NB4 (cell line): ENCODE measurements around the gene CDC23.
"Not testable (repeated sequence)": the region's sequence is repeated elsewhere in the genome, so short reads cannot be mapped to it uniquely, and the experiment has no call there.

Experiments
- DNase-seq: peaks from one replicate; pipeline ENCODE4 v3.0.0; 2010; ENCODE audit warnings: low read depth
- H3K4me3 ChIP-seq: one replicate; pipeline ENCODE4 v1.5.1; 2011; ENCODE audit warnings: mild to moderate bottlenecking, low read depth, low read length, moderate library complexity
- MYC ChIP-seq: IDR thresholded peaks from 2 replicates; pipeline ENCODE4 v1.6.1; 2011; ENCODE audit warnings: low read depth, low read length
- POLR2A ChIP-seq: IDR thresholded peaks from 2 replicates; pipeline ENCODE4 v1.6.1; 2011; ENCODE audit warnings: mild to moderate bottlenecking; ENCODE audit not compliant: insufficient read length; ENCODE audit errors: extremely low read depth
- TF ChIP-seq, protein P1 (sequence below): IDR thresholded peaks from one replicate; pipeline ENCODE4 v1.5.1; 2012; ENCODE audit warnings: low read depth, low read length
- TF ChIP-seq, protein P2 (sequence below): IDR thresholded peaks from 2 replicates; pipeline ENCODE4 v1.6.1; 2011; ENCODE audit warnings: low read depth, low read length

Gene CDC23

DNA sequence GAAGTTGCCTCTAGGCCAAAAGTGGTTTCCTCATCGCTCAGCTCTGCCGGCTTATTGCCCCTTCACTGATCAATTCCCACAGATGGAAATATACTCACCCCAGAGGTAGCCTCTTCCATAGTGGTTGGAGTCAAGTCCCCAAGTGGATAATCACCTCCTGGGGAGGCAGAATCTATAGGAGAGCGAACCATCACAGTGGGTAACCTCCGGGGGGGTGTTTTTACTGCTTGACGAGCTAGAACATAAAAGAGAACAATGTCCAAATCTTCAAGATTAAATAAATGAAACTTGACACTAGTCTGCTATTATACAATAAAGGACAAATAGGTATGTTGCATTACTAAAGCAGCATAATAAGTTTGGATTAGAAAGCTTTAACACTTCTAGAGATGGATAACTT, 44.0 kb downstream of the CDC23 start:
- no peak overlapping the region for H3K4me3 ChIP-seq
- TF ChIP-seq MYC (no peak), POLR2A (no peak)
- TF ChIP-seq, protein P1, sequence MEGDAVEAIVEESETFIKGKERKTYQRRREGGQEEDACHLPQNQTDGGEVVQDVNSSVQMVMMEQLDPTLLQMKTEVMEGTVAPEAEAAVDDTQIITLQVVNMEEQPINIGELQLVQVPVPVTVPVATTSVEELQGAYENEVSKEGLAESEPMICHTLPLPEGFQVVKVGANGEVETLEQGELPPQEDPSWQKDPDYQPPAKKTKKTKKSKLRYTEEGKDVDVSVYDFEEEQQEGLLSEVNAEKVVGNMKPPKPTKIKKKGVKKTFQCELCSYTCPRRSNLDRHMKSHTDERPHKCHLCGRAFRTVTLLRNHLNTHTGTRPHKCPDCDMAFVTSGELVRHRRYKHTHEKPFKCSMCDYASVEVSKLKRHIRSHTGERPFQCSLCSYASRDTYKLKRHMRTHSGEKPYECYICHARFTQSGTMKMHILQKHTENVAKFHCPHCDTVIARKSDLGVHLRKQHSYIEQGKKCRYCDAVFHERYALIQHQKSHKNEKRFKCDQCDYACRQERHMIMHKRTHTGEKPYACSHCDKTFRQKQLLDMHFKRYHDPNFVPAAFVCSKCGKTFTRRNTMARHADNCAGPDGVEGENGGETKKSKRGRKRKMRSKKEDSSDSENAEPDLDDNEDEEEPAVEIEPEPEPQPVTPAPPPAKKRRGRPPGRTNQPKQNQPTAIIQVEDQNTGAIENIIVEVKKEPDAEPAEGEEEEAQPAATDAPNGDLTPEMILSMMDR: no peak
- TF ChIP-seq, protein P2, sequence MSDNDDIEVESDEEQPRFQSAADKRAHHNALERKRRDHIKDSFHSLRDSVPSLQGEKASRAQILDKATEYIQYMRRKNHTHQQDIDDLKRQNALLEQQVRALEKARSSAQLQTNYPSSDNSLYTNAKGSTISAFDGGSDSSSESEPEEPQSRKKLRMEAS: no peak
- no peak for DNase-seq

DNA sequence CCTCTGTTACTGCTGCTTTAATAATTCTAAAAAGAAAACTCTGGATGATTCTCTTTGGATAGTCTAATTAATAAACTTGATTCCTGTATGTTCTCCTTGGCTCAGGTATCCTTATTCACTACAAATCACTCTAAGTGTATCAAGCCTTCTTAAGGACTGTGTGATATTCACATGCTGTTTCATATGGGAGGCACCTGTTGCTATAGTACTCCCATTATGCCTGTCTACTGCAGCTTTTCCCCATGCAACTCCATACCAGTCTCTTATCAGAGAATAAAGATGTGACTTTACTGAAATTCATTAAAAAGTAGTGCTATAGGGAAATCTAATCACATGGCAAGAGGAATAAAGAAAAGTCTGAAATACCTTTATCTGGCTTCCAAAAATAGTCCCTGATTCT, 49.4 kb downstream of the CDC23 start:
- DNase-seq: no peak
- TF ChIP-seq POLR2A: no peak
- TF ChIP-seq, protein P1: no peak
- TF ChIP-seq MYC: no peak
- TF ChIP-seq, protein P2: no peak
- H3K4me3 ChIP-seq: no peak overlapping the region

DNA sequence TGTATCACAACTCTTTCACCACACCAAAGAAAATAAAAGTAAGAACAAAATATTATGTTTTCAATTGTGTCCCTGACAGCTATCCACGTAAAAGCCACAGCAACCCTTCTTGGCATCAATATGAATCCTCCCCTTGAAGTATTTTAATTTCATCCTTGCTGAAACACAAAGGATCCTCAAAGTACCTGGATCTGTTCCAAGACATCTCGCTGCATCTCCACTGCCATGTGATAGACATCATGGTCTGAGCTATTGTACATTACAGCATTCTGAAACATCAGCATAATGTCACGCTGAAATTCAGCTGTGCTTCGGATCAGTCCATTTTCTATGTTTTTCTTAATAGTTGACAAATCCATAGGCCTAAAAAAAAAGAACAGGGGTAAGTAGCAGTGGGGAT, 52.4 kb downstream of the CDC23 start:
- TF ChIP-seq MYC: no peak
- TF ChIP-seq, protein P1: no peak
- TF ChIP-seq, protein P2: no peak
- no peak for TF ChIP-seq POLR2A
- H3K4me3 ChIP-seq: no peak overlapping the region
- no peak for DNase-seq

DNA sequence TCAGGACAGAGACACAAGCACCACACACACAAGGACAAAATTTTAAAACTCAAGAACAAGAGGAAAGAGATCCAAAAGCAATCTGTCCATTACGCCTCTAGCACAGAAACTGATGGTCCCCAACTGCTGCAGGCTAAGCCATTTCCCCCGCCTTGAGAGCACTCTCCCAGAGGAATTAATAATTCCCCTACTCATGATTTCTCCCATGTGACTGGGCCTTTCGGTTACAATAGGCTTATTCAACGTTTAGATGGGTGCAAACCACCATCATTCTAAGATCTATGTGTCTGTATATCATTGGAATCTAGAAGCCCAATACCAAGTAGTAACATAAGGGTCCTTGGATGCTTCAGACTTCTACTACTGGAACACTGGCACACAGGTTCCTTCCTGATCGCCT, 53.5 kb downstream of the CDC23 start:
- no peak overlapping the region for H3K4me3 ChIP-seq
- TF ChIP-seq POLR2A (no peak), MYC (no peak)
- TF ChIP-seq, protein P2: no peak
- TF ChIP-seq, protein P1: no peak
- no peak for DNase-seq

DNA sequence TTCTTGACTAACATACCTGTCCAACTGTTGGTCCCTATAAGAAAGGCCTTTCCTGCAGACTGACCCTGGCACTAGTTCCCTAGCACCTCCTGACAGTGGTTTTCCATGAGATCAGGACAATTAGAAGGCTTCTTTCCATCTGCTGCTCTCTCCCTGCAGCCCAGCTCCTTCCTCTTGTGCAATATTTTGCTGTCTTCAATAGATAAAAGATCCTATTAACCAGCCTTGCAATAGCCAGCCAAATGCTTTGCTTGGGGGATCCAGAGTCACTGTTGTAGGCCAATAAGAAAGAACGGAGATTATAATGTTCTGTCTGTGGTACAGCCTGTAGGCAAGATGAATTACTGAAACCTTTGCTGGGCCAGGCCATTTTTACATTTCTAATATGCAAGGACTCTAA, 55.5 kb downstream of the CDC23 start:
- DNase-seq: no peak
- TF ChIP-seq POLR2A: no peak
- TF ChIP-seq, protein P2: no peak
- no peak for TF ChIP-seq MYC
- TF ChIP-seq, protein P1: no peak
- no peak overlapping the region for H3K4me3 ChIP-seq

DNA sequence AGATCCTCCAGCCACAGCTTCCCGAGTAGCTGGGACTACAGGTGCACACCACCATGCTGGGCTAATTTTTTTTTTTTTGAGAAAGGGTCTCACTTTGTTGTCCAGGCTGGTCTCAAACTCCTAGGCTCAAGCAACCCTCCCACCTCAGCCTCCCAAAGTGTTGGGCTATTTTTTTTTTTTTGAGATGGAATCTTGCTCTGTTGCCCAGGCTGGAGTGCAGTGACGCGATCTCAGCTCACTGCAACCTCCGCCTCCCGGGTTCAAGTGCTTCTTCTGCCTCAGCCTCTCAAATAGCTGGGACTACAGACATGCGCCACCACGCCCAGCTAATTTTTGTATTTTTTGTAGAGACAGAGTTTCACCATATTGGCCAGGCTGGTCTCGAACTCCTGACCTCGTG, 57.1 kb downstream of the CDC23 start:
- not testable (repeated sequence) for DNase-seq, H3K4me3 ChIP-seq
